Measurements from ENCODE around the gene GCDH.
"Not testable (repeated sequence)": the region's sequence is repeated elsewhere in the genome, so short reads cannot be mapped to it uniquely, and the experiment has no call there.

GRCh38 chr19:12915860-12916259 is 24.9 kb downstream of the GCDH start:
- TF ChIP-seq EZH2phosphoT487 (IDR thresholded peaks at IDR 0.05; ENCODE audit: insufficient read depth, low read depth); EZH2 (IDR thresholded peaks at IDR 0.05; ENCODE audit: insufficient read depth, poor library complexity, severe bottlenecking): not testable (repeated sequence)

All from GM23248 (cell line).